G401.6 (cell line): ENCODE measurements around the gene JAML.
"Not testable (repeated sequence)": the region's sequence is repeated elsewhere in the genome, so short reads cannot be mapped to it uniquely, and the experiment has no call there.

Source experiments
- FAIRE-seq: peaks from 2 replicates; lab custom pipeline; 2012; peaks lifted over from hg19 to GRCh38; lab: Jason Lieb, UNC

Gene JAML

GRCh38 chr11:118192817-118193216 lies 32.0 kb downstream of the JAML start:
- not testable (repeated sequence) for FAIRE-seq

GRCh38 chr11:118190942-118191506 lies 33.8 kb downstream of the JAML start:
- not testable (repeated sequence) for FAIRE-seq

- no peak for FAIRE-seq
Measured at GRCh38 chr11:118186346-118187107, 38.3 kb downstream of the JAML start.

- FAIRE-seq = no peak
Measured at GRCh38 chr11:118184784-118185579, 39.8 kb downstream of the JAML start.

GRCh38 chr11:118183691-118184090 lies 41.1 kb downstream of the JAML start:
- not testable (repeated sequence) for FAIRE-seq

GRCh38 chr11:118180300-118180703 lies 44.5 kb downstream of the JAML start:
- no peak for FAIRE-seq

- FAIRE-seq = no peak
Measured at GRCh38 chr11:118176778-118177134, 48.1 kb downstream of the JAML start.

GRCh38 chr11:118175993-118176777 lies 48.6 kb downstream of the JAML start, which contains the start of gene SCN2B:
Gene SCN2B (minus strand): TSS chr11:118176639. CDS start chr11:118176431, 208 bp downstream.
- no peak for FAIRE-seq

- no peak for FAIRE-seq
Measured at GRCh38 chr11:118175031-118175992, 49.5 kb downstream of the JAML start.

GRCh38 chr11:118174006-118174567 lies 50.7 kb downstream of the JAML start:
- no peak for FAIRE-seq

- FAIRE-seq = no peak
Measured at GRCh38 chr11:118172356-118172755, 52.5 kb downstream of the JAML start.

GRCh38 chr11:118171269-118172062 lies 53.3 kb downstream of the JAML start:
- no peak for FAIRE-seq

- FAIRE-seq = no peak
Measured at GRCh38 chr11:118170882-118171268, 53.9 kb downstream of the JAML start.

GRCh38 chr11:118170231-118170630 lies 54.6 kb downstream of the JAML start:
- no peak for FAIRE-seq

GRCh38 chr11:118169300-118170140 lies 55.3 kb downstream of the JAML start:
- no peak for FAIRE-seq

- no peak for FAIRE-seq
Measured at GRCh38 chr11:118168751-118169150, 56.1 kb downstream of the JAML start.

GRCh38 chr11:118168316-118168715 lies 56.5 kb downstream of the JAML start:
- no peak for FAIRE-seq

- no peak for FAIRE-seq
Measured at GRCh38 chr11:118167906-118168305, 56.9 kb downstream of the JAML start.

GRCh38 chr11:118167253-118167652 lies 57.6 kb downstream of the JAML start:
- no peak for FAIRE-seq
